ENCODE data around the gene SFPQ.

DNA sequence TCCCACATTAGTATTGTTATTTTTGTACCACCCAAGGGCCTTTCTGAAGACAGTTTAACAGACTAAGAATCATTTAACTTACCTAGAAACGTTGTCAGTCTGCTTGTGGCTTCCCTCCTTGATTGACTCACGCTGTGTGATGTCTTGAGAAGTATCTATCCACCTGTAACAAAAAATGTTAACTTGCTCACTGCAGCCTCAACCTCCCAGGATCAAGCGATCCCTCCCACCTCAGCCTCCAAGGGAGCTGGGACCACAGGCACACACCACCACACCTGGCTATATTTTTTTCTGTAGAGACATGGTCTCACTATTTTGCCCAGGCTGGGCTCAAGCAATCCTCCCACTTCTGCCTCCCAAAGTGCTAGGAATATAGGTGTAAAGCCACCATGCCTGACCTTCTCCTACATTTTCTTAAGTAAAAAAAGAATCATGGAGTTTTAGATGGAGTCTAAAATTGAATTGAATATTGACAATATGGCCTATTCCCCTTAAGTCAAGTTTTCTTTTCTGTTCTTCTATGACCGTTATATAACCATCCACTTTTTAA, 15.6 kb downstream of the SFPQ start:
- TF ChIP-seq POLR2A (IDR thresholded peaks at IDR 0.05) (no peak), POLR2AphosphoS5 (IDR thresholded peaks at IDR 0.05) (no peak)
- TF ChIP-seq, protein P1, sequence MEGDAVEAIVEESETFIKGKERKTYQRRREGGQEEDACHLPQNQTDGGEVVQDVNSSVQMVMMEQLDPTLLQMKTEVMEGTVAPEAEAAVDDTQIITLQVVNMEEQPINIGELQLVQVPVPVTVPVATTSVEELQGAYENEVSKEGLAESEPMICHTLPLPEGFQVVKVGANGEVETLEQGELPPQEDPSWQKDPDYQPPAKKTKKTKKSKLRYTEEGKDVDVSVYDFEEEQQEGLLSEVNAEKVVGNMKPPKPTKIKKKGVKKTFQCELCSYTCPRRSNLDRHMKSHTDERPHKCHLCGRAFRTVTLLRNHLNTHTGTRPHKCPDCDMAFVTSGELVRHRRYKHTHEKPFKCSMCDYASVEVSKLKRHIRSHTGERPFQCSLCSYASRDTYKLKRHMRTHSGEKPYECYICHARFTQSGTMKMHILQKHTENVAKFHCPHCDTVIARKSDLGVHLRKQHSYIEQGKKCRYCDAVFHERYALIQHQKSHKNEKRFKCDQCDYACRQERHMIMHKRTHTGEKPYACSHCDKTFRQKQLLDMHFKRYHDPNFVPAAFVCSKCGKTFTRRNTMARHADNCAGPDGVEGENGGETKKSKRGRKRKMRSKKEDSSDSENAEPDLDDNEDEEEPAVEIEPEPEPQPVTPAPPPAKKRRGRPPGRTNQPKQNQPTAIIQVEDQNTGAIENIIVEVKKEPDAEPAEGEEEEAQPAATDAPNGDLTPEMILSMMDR (IDR thresholded peaks at IDR 0.05): no peak
